CD4-positive, CD25-positive, alpha-beta regulatory T cell (primary cell): Measurements from ENCODE around the gene BICC1. TPM values are rescaled to one million over a fixed set of nuclear protein-coding genes. Genes with fewer than 3 reads are reported as not detected.

Source experiments
- ATAC-seq, 2 donors: fragments of 150-1000 bp; cut with Tn5 transposase; one replicate each; pipeline ENCODE4 v1.10.0; 2021; ENCODE audit warnings: low read depth in 2 of 2, moderate number of reproducible peaks in 2 of 2, moderate library complexity in 1 of 2
- DNase-seq, 3 donors: peaks; one replicate each; pipeline versions ENCODE4 v3.0.0 to v3.0.0-alpha.2; 2012 to 2022; ENCODE audit warnings: mixed read lengths in 1 of 3
- H3K27ac ChIP-seq: one replicate; pipeline ENCODE4 v1.7.0; 2013; ENCODE audit warnings: mild to moderate bottlenecking, low read length; ENCODE audit not compliant: insufficient read depth, poor library complexity, severe bottlenecking
- H3K27me3 ChIP-seq: one replicate; pipeline ENCODE4 v1.7.0; 2013; ENCODE audit warnings: low read length; ENCODE audit not compliant: control insufficient read depth, insufficient read depth
- H3K36me3 ChIP-seq: one replicate; pipeline ENCODE4 v1.7.0; 2013; ENCODE audit warnings: mild to moderate bottlenecking, low read length, moderate library complexity; ENCODE audit not compliant: control insufficient read depth, insufficient read depth
- H3K4me1 ChIP-seq: 2 replicates; pipeline ENCODE4 v1.7.0; 2013; ENCODE audit warnings: mild to moderate bottlenecking, low read length; ENCODE audit not compliant: insufficient read depth, control insufficient read depth, poor library complexity, severe bottlenecking
- H3K4me3 ChIP-seq: one replicate; pipeline ENCODE4 v1.7.0; 2013; ENCODE audit warnings: low read depth, mild to moderate bottlenecking, low read length, moderate library complexity
- H3K9me3 ChIP-seq, 2 experiments: 1 replicate in 1 of 2; 2 replicates in 1 of 2; pipeline ENCODE4 v1.7.0; 2013; ENCODE audit warnings: low read length in 2 of 2, mild to moderate bottlenecking in 1 of 2, moderate library complexity in 1 of 2; ENCODE audit not compliant: control insufficient read depth in 2 of 2
- H3K27ac Mint-ChIP-seq, 3 donors: one replicate each; pipeline ENCODE4 v1.8.0; 2020 to 2022; ENCODE audit warnings: mild to moderate bottlenecking in 3 of 3, mixed read lengths in 3 of 3, moderate library complexity in 2 of 3
- H3K27me3 Mint-ChIP-seq: one replicate; pipeline ENCODE4 v1.8.0; 2022; ENCODE audit warnings: mild to moderate bottlenecking, mixed read lengths
- H3K36me3 Mint-ChIP-seq: one replicate; pipeline ENCODE4 v1.8.0; 2020; ENCODE audit warnings: mixed read lengths
- H3K4me1 Mint-ChIP-seq, 4 donors: one replicate each; pipeline ENCODE4 v1.8.0; 2020 to 2022; ENCODE audit warnings: mixed read lengths in 4 of 4, mild to moderate bottlenecking in 1 of 4
- H3K4me3 Mint-ChIP-seq, 4 donors: one replicate each; pipeline ENCODE4 v1.8.0; 2020 to 2022; ENCODE audit warnings: mild to moderate bottlenecking in 4 of 4, mixed read lengths in 4 of 4, moderate library complexity in 3 of 4
- H3K9me3 Mint-ChIP-seq, 7 donors: one replicate each; pipeline ENCODE4 v1.8.0; 2020 to 2022; ENCODE audit warnings: mixed read lengths in 7 of 7, mild to moderate bottlenecking in 3 of 7, moderate library complexity in 2 of 7
- polyA plus RNA-seq, 4 donors: library from polyadenylated mRNA; unstranded; fragments of 300-500 nt; fragmentation: Illumina TruSeq; gene quantifications; one replicate each; pipeline ENCODE4 v1.2.3, GENCODE V29; 2021
- total RNA-seq: library from RNA; stranded (reverse); gene quantifications from one replicate; pipeline ENCODE4 v1.2.3, GENCODE V29; 2022

BICC1 gene
- total and polyA plus RNA-seq, 5 donors from 2014 or later: 0.20 TPM; not detected in 4

GRCh38 chr10:58544135-58544534 lies 31.5 kb downstream of the BICC1 start:
- Mint-ChIP-seq H3K27ac (no peak overlapping the region), H3K4me3 (no peak overlapping the region), H3K4me1 (no peaks in the 10 kb centered on the region), H3K36me3 (no peaks in the 10 kb centered on the region), H3K9me3 (peaks cover 0 to under 1% (median 0%) of the 10 kb centered on the region in 7 donors), H3K27me3 (no peaks in the 10 kb centered on the region)
- Histone ChIP-seq H3K36me3 (no peaks in the 10 kb centered on the region), H3K4me3 (no peak overlapping the region), H3K27ac (no peak overlapping the region), H3K4me1 (no peaks in the 10 kb centered on the region), H3K9me3 (no peaks in the 10 kb centered on the region), H3K27me3 (no peaks in the 10 kb centered on the region)
- DNase-seq (no peak), ATAC-seq (no peak)

DNA sequence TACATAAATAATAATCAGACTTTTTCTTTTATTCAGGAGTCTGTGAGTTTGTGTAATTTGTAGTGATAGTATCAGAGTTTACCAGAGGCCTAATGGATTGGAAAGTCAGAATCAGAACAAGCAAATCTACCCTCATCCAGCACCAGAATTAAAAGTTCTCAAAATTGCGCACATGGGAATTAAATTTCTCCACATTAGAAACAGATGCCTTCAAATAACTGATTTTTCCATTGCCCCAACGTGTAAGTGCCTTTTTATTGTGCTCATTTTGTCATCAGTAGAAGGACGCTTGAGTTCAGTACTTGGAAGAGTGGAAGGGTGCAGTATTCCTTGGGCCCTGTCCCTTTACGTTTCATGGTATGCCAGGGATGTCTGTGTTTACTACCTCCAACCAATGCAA lies 32.8 kb downstream of the BICC1 start:
- Histone ChIP-seq H3K4me1 (no peaks in the 10 kb centered on the region), H3K4me3 (no peak overlapping the region), H3K36me3 (no peaks in the 10 kb centered on the region), H3K27me3 (no peaks in the 10 kb centered on the region), H3K9me3 (no peaks in the 10 kb centered on the region), H3K27ac (no peak overlapping the region)
- Mint-ChIP-seq H3K36me3 (no peaks in the 10 kb centered on the region), H3K4me3 (no peak overlapping the region), H3K4me1 (no peaks in the 10 kb centered on the region), H3K27ac (no peak overlapping the region), H3K27me3 (no peaks in the 10 kb centered on the region), H3K9me3 (no peaks in the 10 kb centered on the region)
- DNase-seq (no peak), ATAC-seq (no peak)

- Histone ChIP-seq H3K36me3 (no peaks in the 10 kb centered on the region), H3K27me3 (no peaks in the 10 kb centered on the region), H3K4me1 (no peaks in the 10 kb centered on the region), H3K9me3 (no peaks in the 10 kb centered on the region), H3K27ac (no peak overlapping the region), H3K4me3 (no peak overlapping the region)
- no peaks in the 10 kb centered on the region for H3K27me3 Mint-ChIP-seq
- no peaks in the 10 kb centered on the region for H3K4me1 Mint-ChIP-seq
- peaks cover 0 to 2% (median 0%) of the 10 kb centered on the region in 7 donors for H3K9me3 Mint-ChIP-seq
- DNase-seq (no peak), ATAC-seq (no peak)
- H3K27ac Mint-ChIP-seq: no peak overlapping the region
- no peaks in the 10 kb centered on the region for H3K36me3 Mint-ChIP-seq
- H3K4me3 Mint-ChIP-seq: no peak overlapping the region
These were observed 33.5 kb downstream of the BICC1 start for GRCh38 chr10:58546137-58546536.

GRCh38 chr10:58546722-58547445 lies 34.2 kb downstream of the BICC1 start:
- H3K4me1 ChIP-seq: no peaks in the 10 kb centered on the region
- Mint-ChIP-seq H3K4me1 (no peaks in the 10 kb centered on the region), H3K27ac (no peak overlapping the region), H3K27me3 (no peaks in the 10 kb centered on the region), H3K4me3 (no peak overlapping the region), H3K36me3 (no peaks in the 10 kb centered on the region), H3K9me3 (peaks cover 0 to 2% (median 0%) of the 10 kb centered on the region in 7 donors)
- no peaks in the 10 kb centered on the region for H3K27me3 ChIP-seq
- ATAC-seq (no peak), DNase-seq (no peak)
- H3K4me3 ChIP-seq: no peak overlapping the region
- H3K36me3 ChIP-seq: no peaks in the 10 kb centered on the region
- H3K27ac ChIP-seq: no peak overlapping the region
- no peaks in the 10 kb centered on the region for H3K9me3 ChIP-seq

GRCh38 chr10:58547963-58548362 lies 35.3 kb downstream of the BICC1 start:
- ATAC-seq (no peak), DNase-seq (no peak)
- Histone ChIP-seq H3K4me1 (no peaks in the 10 kb centered on the region), H3K4me3 (no peak overlapping the region), H3K9me3 (no peaks in the 10 kb centered on the region), H3K27ac (no peak overlapping the region), H3K27me3 (no peaks in the 10 kb centered on the region), H3K36me3 (no peaks in the 10 kb centered on the region)
- peaks cover 0 to 2% (median 0%) of the 10 kb centered on the region in 7 donors for H3K9me3 Mint-ChIP-seq
- H3K27me3 Mint-ChIP-seq: no peaks in the 10 kb centered on the region
- H3K36me3 Mint-ChIP-seq: no peaks in the 10 kb centered on the region
- H3K27ac Mint-ChIP-seq: no peak overlapping the region
- no peak overlapping the region for H3K4me3 Mint-ChIP-seq
- H3K4me1 Mint-ChIP-seq: no peaks in the 10 kb centered on the region

- Mint-ChIP-seq H3K9me3 (peaks cover 0 to 15% (median under 1%) of the 10 kb centered on the region in 7 donors), H3K27me3 (no peaks in the 10 kb centered on the region), H3K4me3 (no peak overlapping the region), H3K27ac (no peak overlapping the region), H3K4me1 (no peaks in the 10 kb centered on the region), H3K36me3 (no peaks in the 10 kb centered on the region)
- DNase-seq (no peak), ATAC-seq (no peak)
- Histone ChIP-seq H3K4me1 (no peaks in the 10 kb centered on the region), H3K9me3 (peaks cover 2 to 4% of the 10 kb centered on the region in 2 experiments), H3K27ac (no peak overlapping the region), H3K27me3 (no peaks in the 10 kb centered on the region), H3K4me3 (no peak overlapping the region), H3K36me3 (no peaks in the 10 kb centered on the region)
These were observed 41.6 kb downstream of the BICC1 start for GRCh38 chr10:58554316-58554715.

- Histone ChIP-seq H3K36me3 (no peaks in the 10 kb centered on the region), H3K9me3 (peaks cover 2 to 4% of the 10 kb centered on the region in 2 experiments), H3K4me3 (no peak overlapping the region), H3K27ac (no peak overlapping the region), H3K4me1 (no peaks in the 10 kb centered on the region), H3K27me3 (no peaks in the 10 kb centered on the region)
- Mint-ChIP-seq H3K4me1 (no peaks in the 10 kb centered on the region), H3K27me3 (no peaks in the 10 kb centered on the region), H3K4me3 (no peak overlapping the region), H3K27ac (no peak overlapping the region), H3K36me3 (no peaks in the 10 kb centered on the region), H3K9me3 (peaks cover 0 to 17% (median 4%) of the 10 kb centered on the region in 7 donors)
- no peak for DNase-seq
- no peak for ATAC-seq
These were observed 42.7 kb downstream of the BICC1 start for GRCh38 chr10:58555170-58555929.
